GM19438 (cell line): ENCODE measurements around the gene GPC3.

ENCODE experiments used
- ATAC-seq: cut with Tn5 transposase; IDR thresholded peaks from one replicate; pipeline ENCODE4 v1.9.1; 2021; ENCODE audit warnings: low read depth; ENCODE audit not compliant: unreplicated experiment

Gene GPC3

DNA sequence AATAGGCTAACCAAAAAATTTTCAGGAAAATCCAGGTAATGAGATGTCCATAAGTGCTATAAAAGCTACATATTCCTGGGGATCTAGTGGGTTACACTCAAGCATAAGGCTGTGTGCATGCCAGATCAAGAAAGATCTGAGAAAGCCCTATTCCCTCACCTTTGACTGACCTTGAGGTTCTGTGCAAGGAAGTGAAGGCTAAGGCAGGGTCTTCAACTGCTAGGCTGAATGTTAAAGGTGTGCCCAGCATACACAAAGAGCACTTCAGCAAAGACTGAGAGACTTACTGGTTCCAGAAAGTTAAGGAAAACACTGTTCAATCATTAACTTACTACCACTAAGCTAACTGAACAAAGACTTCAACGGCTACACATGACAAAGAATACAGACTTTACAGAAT lies 269.7 kb downstream of the GPC3 start:
- no peak for ATAC-seq

DNA sequence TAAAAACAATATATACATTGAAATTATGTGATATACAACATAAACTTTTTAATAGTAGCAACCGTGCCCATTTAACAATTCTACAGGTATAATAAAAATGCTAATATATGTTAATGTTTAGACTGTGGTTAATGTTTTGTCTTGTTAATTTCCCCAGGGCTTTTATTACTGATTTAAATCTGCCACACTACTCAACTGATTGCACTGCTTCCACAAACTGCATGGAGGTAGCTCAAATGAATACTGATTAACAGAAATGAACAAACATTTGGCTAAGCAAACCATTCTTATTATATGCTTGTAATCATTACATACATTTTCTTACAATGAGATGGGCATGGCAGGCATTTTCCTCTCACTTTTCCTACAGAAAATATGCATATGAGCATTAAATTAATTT lies 275.9 kb downstream of the GPC3 start:
- ATAC-seq: no peak

DNA sequence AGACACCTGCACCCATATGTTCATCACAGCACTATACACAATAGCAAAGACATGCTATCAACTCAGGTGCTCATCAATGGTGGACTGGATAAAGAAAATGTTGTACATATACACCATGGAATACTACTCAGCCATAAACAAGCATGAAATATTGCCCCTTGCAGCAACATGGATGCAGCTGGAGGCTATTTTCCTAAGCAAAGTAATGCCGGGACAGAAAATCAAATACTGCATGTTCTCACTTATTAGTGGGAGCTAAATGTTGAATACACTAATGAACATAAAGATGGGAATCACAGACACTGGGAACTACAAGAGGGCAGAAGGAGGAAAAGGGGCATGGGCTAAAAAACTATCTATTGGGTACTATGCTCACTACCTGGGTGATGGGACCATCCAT lies 278.5 kb downstream of the GPC3 start:
- no peak for ATAC-seq

DNA sequence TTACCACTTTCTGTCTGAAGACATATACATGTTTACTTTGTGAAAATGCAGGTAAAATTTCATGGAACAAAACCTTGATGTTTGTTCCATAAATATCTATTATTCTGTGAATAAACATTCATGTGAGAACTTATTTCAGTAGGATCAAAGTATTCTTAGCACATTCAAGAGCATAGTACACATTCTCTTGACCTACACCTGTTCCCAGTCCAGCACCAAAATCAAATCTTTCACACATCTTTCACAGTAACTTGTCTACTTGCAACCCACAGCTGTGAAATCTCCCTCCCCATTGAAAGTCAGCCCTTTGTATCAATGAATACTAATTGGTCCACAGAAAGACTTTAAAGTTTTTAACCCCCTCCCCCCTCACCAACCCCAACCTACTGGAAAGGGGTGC lies 283.2 kb downstream of the GPC3 start:
- no peak for ATAC-seq

DNA sequence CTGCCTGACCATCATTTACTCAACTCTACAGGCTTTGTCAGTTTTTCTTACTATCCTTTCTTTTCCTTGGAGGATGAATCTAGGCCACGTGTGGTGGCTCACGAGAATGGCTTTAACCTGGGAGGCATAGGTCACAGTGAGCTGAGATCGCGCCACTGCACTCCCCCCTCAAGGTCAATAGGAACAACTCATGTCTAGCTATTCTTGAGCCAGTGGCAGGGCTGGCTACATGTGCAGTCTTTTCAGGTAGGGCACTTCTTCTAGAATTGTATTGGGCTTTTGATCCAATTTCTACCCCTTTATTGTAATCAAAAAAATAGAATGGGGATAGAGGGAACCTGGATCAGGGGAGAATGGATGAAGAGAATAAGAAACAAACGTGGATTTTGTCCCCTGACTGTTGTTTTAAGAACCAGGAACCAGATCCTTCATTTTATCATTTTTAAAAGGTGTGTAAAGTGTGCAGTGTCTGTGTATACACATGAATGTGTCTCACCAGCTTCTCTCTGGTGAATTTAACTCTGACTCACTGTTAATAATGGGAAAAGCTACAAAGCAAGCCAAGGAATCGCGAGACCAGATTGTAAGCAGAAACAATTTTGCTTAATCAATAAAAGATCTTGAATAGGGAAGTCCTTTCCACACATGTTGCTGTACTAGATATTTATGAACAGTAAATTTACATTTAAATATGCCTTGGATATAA lies 286.2 kb downstream of the GPC3 start:
- ATAC-seq: no peak

DNA sequence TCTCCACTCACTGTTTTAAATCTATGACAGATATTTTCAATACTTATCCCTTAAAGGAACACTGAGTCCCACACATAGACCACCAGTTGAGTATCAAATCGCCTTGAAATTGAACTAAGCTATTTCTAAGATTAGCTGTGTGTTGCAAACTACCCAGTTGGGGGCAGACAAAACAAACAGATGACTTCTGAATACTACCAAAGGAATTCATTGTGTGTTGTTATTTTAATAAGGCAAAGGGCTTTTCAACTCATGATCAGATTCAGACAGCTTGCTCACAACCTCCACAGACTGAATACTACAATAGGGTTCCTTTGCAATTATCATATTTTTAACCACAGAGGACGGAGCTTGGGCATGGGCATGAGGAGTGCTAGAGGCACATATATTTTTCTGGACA lies 287.1 kb downstream of the GPC3 start:
- ATAC-seq: no peak

DNA sequence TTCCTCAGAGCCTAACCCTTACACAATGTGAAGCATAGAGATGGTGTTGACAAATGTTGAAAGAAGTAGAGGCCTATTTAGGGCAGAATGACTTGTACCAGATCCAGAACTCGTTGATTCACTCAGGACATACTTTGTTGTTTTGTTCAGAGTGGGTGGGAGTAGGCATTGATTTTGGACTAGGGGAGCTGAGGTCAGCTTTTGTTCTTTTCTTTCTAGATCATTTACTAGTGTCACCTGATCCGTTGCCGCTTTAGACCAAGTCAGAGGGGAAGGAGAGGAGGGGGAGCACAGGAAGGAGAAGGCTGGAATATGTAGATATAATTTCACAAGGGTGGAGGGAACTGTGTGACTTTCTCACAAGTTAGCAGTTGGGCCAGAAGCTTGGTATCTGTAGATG lies 287.7 kb downstream of the GPC3 start:
- no peak for ATAC-seq

DNA sequence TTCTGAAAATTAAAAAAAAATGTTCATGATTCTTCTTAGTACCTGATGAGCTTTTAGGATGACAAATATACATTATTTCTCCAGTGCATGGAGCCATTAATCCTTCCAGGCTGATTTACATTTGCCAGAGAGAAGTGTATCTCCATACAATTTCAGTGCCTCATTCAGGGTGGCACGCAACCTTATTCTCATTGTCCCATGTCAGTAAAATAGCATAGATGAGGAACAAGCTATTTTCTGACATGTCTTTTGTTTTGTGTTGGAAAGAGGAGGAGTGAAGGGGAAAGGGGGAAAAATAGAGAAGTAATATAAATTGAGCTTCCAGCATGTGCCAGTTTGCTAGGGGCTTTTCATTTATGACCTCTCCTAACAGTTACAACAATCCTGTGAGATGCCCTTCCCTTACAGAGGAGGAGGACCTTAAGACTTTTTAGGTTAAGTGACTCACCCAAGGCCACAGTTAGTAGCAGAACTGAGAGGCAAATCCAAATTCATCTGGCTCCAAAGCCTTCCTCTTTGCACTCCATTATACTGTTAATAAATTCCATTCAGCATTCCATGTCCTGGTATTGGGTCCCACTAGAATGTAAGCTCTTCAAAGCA lies 295.3 kb downstream of the GPC3 start:
- no peak for ATAC-seq

DNA sequence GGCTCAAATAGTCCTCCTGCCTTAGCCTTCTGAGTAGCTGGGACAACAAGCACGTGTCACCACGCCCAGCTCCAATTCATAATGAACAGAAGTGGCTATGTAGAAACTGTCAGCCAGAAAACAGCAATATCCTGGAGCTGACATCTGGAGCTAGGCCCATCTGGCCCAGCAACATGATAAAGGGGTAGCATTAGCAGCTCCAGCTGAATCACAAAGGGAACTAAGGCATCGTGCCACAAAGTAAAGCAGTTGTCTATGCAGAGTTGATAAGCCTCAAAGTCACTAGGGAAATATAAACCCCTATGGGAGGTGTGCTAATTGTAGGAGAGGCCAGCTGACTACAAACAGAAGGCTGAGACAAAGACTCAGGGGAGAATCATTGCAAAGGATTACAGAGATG lies 299.6 kb downstream of the GPC3 start:
- ATAC-seq: no peak

DNA sequence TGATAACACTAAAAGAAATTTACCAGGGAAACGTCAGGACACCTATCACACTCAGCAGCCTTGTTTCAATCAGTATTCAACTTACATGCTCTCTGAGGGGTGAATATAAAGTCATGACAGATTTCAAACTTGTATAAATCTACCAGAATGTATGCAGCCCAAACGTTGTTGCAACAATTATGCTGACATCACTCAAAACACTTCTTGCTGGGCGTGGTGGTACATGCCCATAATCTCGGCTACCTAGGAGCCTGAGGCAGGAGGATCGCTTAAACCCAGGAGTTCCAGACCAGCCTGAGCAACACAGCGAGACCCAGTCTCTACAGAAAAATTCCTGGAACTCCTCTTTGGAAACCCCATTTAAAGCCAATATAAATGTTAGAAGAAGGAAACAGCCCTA lies 303.5 kb downstream of the GPC3 start:
- no peak for ATAC-seq

DNA sequence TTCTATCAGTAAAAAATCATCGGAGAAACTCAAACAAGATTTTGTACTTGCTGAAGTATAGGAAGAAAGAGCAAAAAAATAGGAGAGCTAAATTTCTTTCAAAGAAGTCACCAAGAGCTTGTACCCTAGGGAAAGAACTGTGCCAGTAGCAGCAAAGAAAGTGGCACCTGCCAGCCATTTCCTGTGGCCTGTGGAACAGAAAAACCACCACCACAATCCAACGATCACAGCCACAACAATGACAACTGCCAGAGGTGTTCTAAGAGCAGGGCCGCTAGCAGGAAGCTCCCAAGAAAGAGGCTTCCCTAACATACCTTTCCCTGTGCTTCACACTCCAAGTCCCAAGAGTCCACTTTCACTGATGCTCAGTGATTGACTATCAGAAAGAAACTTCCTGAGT lies 304.0 kb downstream of the GPC3 start:
- no peak for ATAC-seq

DNA sequence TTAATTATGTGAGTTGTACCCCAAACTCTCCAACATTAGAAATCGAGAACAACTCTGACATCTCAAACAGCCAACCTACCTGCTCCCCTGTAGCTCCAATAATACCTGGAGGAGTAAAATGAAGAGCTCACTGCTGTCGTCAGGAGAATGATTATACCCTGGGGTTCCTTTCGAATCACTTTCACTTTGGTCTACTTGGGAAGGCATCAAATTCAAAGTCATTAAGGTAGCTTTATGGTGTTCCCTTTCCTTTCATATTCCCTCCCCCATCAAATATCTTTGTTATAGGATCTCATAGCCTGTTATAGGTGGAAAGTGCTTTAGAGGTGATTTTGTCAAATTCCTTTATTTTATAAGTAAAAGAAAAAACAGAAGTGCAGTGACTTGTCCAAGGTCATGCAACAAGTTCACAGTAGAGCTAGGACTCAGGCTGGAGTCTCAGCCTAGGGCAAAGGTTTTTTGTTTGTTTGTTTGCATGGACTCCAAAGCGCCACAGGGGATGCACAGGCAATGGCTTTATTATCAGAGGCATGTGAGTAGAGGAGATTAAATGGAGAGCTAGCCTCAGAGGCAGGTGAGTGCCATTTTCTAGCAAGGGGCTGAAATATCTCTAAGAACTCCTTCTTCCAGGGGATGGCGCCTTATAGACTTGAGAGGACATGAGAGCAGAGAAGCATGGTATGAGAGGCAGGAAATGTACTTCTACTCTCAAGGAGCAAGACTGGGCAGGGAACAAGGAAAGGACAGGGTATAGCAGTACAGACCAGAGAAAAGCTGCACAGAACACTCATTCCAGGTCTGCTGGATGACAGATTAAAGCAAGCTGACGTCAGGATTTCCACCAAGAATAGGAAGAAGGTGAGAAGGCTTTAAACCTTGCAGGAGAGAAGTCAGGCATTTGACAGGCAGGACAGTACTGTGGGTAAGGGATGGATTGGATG lies 308.0 kb downstream of the GPC3 start:
- ATAC-seq: no peak

DNA sequence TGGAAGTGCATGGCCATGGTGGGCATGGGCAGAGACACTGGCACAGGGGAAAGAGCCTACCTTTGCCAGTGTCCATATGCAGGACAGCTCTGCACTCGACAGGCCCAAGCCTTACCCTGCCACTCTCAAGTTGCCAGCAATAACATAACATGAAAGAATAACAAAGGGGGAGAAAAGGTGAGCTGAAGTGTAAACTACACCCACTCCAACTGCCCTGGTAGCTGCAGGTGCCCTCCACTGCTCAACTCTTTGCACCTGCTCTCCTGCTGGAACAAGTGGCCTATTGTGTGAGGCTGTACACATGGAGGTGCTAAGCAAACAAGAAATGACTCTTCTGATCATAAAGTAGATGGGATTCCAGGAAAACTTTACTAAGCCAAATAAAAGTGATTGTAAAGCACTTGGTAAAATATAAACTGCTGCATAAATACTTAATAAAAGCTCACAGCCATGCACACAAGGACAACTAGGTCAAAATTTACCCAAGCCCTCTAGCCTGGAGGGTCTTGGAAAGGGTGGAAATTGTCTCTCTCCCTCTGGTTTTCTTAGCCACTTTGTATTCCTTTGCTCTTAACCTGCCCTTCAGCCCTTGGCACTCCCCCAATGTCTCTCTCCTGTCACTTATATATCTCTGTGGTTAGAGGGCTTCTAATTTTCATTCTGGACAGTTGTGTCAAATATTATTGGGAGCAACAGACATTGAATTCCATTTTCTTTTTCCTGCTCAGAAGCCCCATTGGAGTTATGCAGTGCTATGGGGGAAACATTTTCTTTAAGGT lies 308.9 kb downstream of the GPC3 start:
- ATAC-seq: no peak

DNA sequence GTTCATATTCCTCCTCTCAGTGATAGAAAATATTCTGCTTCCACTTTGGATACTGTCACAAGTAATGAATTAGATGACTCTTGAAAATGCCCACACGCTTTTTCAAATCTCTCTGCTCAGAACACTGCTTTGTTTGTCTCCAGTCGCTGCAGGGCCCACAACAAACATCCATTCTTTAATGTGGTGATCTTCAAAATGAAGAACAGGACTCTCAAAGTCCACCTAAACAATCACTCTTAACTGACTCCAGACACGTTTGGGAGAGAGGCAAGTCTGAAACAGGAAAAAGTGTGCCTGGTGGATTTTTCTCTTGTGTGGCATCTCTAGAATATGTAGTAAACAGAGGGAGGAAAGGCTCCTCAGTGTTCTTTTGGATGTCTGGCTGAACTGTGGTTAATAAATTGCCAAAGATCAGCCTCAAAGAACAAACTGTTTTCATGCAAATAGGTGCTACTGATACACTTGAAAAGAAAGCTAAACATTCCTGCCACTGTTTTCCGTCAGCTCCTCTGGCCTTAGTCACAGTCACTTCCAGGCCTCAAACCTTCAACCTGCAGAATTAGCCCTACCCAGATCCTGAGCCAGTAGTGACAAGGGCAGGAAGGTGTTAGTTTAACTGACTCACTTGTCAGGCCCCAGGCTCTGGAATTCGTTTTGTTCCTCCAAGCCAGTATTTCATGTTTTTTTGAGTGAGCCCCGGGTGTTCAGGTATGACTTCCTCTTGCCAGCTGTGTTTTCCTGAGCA lies 310.5 kb downstream of the GPC3 start:
- ATAC-seq: no peak

DNA sequence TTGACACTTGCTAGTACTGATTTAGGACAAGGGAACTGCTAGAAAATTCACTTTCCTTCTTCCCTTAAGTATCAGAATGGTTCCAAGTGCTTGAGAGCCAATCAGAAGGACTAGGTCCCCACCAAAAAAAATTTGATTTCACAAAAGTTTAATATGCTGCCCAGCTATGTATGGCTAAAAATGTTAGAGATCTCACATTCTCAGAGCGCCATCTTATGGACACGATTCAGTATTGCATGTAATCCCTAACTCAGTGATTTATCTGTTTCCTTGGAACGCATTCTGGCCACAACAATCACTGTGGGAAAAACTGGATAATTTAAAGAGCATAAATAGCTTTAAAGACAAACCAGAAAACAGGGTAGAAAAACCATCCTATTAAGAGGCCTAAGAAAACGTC lies 315.0 kb downstream of the GPC3 start:
- no peak for ATAC-seq

DNA sequence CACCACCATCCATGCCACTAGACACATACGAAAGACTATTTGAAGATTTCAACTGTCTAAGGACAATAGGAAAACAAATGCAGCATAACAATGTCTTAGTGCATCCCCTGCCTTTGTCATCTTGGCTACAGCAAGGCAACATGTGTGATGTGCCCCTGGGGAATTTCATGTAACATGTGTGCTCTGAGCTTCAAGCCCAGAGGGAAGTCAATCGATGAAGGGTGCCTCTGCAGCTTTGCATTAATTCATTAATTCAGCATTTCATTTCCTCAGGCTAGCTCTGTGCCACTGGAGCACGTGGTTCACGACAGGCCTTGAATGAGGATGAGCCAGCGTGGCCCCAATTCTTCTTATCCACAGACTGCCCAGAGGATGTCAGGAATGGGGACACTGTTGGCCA lies 316.2 kb downstream of the GPC3 start:
- no peak for ATAC-seq

DNA sequence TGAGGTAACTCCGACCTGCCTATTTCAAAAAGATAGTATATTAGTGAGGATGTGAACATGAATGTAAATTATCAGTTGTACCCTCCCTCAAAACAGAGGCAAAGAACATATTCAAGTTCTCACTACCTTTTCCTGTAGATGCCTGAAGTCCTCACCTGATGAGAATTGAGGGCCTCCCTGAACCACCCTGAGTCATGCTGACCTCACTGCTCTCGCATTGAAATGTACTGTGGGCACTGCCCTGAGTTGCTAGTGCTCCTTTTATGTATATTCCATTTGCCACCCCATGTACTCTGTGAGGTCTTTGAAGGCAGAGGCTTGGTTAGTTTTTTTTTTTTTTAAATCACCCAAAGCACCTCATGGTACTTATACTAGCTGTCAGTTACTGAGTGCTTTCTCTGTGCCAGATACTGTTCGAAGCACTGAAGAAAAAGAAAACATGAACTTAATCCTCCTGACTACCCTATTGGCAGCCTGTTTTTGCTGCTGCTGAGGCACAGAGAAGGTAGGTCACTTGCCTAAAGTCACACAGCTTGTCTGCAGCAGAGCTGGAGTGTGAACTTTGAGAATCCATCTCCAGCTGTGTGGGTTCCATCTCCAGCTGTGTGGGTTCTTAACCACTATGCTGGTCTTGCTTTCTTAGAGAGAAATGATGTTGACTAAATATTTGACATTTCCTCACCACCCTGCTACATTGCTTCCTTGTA lies 317.0 kb downstream of the GPC3 start:
- ATAC-seq: no peak

DNA sequence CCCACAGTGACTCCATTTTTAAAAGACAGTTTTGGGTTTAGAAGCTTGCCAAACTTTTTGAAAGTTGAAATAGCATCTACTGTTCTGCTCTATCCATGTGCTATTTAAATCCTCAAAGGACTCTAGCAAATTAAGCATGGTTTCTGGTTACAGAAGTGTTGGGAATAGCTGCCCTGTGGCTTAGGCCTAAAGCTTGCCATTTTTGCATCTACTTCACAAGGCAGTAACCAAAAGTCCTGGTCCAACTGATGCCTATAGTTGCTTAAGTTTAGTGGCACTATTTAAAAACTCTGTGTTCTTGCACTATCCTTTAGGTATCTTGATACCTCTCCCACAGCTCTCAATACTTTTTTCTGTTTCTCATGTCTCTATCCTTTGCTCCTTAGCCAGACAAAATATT lies 319.1 kb downstream of the GPC3 start:
- ATAC-seq: no peak

DNA sequence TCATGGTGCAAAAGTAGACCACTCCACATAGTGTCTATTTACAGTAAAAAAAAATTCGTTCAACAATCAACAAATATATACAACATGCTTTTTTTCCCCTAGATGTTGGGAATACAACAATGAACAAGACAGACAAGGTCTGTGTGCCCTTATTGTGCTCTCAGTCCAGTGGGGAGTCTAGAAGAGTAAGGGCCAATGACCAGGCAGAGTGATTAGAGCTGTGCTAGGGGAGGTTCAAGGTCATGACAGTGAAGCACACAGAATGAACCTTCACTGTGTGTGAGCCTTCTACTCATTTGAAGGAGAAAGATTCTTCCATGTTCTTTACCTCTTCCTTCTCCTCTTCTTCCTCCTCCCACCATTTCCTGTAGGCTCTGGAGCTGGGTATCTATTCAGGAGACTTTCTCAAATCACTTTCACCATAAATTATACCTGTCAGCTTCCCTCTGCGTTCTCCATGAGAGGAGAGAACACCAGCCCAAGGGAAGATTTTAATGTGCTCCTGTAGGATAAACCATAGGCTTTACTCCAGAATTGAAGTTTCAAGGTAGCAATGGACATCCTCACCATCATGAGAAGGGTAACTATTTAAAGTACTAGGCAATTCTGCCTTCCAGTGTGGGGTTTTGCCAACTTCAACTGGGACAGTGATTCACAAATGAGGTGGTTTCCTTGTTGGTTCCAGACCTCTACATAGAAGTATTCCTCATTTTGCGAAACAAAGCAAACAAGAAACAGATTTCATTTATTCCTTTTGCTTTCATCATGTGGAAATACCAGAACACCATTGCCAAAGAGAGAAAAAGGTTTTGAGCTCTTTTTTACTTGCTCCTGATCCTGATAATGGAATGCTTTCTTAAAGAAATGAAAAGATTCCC lies 323.2 kb downstream of the GPC3 start:
- ATAC-seq: no peak
